ENCODE data around the gene MT1HL1.

DNA sequence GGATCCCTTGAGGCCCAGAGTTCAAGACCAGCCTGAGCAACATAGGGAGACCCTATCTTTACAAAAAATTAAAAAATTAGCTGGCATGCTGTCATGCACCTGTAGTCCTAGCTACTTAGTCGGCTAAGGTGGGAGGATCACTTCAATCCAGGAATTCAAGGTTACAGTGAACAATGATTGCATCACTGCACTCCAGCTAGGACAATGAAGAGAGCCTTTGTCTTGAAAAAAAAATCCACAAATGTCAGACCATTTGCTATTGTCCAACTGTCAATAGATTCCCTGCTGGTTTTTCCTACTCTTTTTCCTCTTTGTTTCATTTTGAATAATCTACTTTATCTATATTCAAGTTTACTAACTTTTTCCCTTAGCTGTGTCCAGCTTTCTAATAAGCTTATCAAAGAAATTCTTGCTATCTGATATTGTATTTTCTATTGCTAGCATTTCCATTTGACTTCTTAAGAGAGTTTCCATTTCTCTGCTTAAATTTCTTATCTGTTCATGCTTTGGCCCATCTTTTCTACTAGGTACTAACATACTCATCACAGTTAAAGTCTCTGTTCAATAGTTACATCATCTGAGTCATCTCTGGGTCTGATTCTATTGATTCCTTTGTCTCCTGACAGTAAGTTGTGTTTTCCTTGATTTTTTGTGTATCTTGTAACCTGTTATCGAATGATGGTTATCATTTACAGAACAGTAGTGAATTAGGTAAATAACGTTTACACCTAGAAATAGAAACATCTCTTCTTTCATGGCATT, 14.8 kb downstream of the MT1HL1 start:
- TF ChIP-seq, protein P1, sequence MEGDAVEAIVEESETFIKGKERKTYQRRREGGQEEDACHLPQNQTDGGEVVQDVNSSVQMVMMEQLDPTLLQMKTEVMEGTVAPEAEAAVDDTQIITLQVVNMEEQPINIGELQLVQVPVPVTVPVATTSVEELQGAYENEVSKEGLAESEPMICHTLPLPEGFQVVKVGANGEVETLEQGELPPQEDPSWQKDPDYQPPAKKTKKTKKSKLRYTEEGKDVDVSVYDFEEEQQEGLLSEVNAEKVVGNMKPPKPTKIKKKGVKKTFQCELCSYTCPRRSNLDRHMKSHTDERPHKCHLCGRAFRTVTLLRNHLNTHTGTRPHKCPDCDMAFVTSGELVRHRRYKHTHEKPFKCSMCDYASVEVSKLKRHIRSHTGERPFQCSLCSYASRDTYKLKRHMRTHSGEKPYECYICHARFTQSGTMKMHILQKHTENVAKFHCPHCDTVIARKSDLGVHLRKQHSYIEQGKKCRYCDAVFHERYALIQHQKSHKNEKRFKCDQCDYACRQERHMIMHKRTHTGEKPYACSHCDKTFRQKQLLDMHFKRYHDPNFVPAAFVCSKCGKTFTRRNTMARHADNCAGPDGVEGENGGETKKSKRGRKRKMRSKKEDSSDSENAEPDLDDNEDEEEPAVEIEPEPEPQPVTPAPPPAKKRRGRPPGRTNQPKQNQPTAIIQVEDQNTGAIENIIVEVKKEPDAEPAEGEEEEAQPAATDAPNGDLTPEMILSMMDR (IDR thresholded peaks at IDR 0.05; ENCODE audit: low read depth, low read length): no peak
- TF ChIP-seq, protein P2, sequence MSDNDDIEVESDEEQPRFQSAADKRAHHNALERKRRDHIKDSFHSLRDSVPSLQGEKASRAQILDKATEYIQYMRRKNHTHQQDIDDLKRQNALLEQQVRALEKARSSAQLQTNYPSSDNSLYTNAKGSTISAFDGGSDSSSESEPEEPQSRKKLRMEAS (IDR thresholded peaks at IDR 0.05; ENCODE audit: low read depth, low read length): no peak

All from NB4 (cell line).